ENCODE data around the gene MAP4K4. TPM values are rescaled to one million over a fixed set of nuclear protein-coding genes. Genes with fewer than 3 reads are reported as not detected.

MAP4K4 gene
- total RNA-seq, 4 donors from 2014 or later, result 14.2 to 65.2 (median 29.1) TPM

DNA sequence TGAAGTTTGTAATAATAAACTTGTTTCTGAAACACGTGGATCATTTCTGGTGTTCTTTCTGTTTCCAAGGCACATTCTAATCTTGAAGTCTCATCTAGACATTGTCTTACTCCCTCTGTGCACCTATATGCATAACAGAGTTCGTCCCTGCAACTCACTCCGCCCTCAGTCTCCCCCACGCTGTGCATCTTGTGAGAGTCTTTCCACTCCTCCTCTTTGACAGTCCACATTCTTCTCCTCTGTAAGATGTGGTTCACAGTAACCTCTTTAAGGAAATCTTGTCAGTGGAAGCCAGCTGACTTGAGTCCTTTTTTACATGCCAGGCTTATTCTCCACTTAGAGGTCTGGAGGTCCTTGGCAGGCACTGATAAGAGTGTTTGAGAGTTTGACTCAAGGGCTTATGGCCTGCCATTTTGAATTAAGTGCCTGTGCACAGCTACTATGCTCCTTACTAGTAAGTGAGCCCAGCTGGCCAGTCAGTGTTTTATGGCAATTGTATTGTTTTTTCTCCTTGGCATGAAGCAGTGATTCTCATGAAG lies 185.3 kb downstream of the MAP4K4 start:
- DNase-seq, result no peak
- peaks cover 0 to 31% (median 0%) of the 10 kb centered on the region in 3 donors for H3K36me3 ChIP-seq

DNA sequence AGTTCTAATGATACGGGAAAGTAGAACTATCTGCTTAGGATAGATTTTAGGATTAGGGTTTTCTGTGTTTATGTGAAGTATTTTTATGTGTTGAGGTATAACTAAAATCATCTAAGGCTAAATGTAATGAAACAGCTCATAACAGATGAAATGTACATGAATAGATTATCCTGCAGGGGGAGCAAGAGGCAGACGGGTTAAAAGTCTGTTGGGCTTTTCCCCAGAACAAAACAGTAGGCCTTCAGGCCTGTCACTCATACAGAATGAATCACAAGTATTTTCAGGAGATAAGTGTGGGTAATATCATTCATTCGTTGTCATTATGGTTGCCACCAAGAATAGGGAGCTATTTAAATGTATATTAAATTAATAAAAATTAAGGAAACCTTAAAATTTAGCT lies 186.4 kb downstream of the MAP4K4 start:
- H3K9me3 ChIP-seq, result no peaks in the 10 kb centered on the region
- TF ChIP-seq POLR2A (IDR thresholded peaks at IDR 0.05), result no peak
- TF ChIP-seq, protein P1, sequence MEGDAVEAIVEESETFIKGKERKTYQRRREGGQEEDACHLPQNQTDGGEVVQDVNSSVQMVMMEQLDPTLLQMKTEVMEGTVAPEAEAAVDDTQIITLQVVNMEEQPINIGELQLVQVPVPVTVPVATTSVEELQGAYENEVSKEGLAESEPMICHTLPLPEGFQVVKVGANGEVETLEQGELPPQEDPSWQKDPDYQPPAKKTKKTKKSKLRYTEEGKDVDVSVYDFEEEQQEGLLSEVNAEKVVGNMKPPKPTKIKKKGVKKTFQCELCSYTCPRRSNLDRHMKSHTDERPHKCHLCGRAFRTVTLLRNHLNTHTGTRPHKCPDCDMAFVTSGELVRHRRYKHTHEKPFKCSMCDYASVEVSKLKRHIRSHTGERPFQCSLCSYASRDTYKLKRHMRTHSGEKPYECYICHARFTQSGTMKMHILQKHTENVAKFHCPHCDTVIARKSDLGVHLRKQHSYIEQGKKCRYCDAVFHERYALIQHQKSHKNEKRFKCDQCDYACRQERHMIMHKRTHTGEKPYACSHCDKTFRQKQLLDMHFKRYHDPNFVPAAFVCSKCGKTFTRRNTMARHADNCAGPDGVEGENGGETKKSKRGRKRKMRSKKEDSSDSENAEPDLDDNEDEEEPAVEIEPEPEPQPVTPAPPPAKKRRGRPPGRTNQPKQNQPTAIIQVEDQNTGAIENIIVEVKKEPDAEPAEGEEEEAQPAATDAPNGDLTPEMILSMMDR (IDR thresholded peaks at IDR 0.05), result peak; percentile 12 to 70 (median 54)
- DNase-seq, result no peak

More for the DNA sequence above, 185.3 kb downstream of the MAP4K4 start:
- Histone ChIP-seq H3K4me1 (no peaks in the 10 kb centered on the region), H3K9me3 (no peaks in the 10 kb centered on the region), H3K27ac (no peak overlapping the region), H3K4me3 (no peak overlapping the region), H3K27me3 (no peaks in the 10 kb centered on the region)
- TF ChIP-seq POLR2A (IDR thresholded peaks at IDR 0.05), result no peak
- TF ChIP-seq, protein P1 (IDR thresholded peaks at IDR 0.05), result no peak

DNA sequence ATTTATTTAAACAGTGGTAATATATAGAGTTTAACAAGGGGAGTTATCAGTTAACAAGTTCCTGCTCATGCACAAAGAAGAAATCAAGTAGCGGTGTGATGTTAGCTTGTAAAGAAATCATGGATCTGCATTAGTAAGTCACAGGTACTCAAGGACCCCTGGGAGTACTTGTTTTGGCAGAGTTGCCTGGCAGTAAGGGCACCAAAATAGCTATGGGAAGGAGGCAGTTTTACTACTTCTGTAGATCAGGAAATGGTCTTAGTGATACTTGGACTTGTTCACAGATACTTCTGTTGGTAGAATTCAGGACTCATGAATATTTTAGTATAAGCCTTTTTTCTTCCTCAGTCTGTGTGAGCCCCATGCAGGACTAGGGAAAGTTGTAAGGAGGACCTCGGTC lies 186.9 kb downstream of the MAP4K4 start:
- H3K9me3 ChIP-seq, result no peaks in the 10 kb centered on the region
- no peak overlapping the region for H3K4me3 ChIP-seq
- DNase-seq, result no peak
- no peaks in the 10 kb centered on the region for H3K27me3 ChIP-seq
- H3K36me3 ChIP-seq, result peaks cover 0 to 21% (median 0%) of the 10 kb centered on the region in 3 donors
- no peaks in the 10 kb centered on the region for H3K4me1 ChIP-seq
- TF ChIP-seq, protein P1 (IDR thresholded peaks at IDR 0.05), result no peak
- TF ChIP-seq POLR2A (IDR thresholded peaks at IDR 0.05), result no peak
- H3K27ac ChIP-seq, result no peak overlapping the region

More for the DNA sequence above, 186.4 kb downstream of the MAP4K4 start:
- H3K27ac ChIP-seq, result no peak overlapping the region
- H3K4me3 ChIP-seq, result no peak overlapping the region
- H3K4me1 ChIP-seq, result no peaks in the 10 kb centered on the region
- H3K27me3 ChIP-seq, result no peaks in the 10 kb centered on the region
- H3K36me3 ChIP-seq, result peaks cover 0 to 24% (median 0%) of the 10 kb centered on the region in 3 donors

GRCh38 chr2:101887328-101887727 lies 189.8 kb downstream of the MAP4K4 start:
- H3K36me3 ChIP-seq, result peaks cover 0 to 33% (median 0%) of the 10 kb centered on the region in 3 donors
- H3K27ac ChIP-seq, result no peak overlapping the region
- TF ChIP-seq, protein P1 (IDR thresholded peaks at IDR 0.05), result no peak
- TF ChIP-seq POLR2A (IDR thresholded peaks at IDR 0.05), result no peak
- H3K4me3 ChIP-seq, result no peak overlapping the region
- H3K9me3 ChIP-seq, result no peaks in the 10 kb centered on the region
- no peaks in the 10 kb centered on the region for H3K4me1 ChIP-seq
- DNase-seq, result no peak
- no peaks in the 10 kb centered on the region for H3K27me3 ChIP-seq

- Histone ChIP-seq H3K9me3 (no peaks in the 10 kb centered on the region), H3K27me3 (no peaks in the 10 kb centered on the region), H3K4me1 (no peaks in the 10 kb centered on the region), H3K27ac (no peak overlapping the region), H3K36me3 (peaks cover 0 to 44% (median 0%) of the 10 kb centered on the region in 3 donors), H3K4me3 (no peak overlapping the region)
- DNase-seq, result no peak
- TF ChIP-seq, protein P1 (IDR thresholded peaks at IDR 0.05), result no peak
- no peak for TF ChIP-seq POLR2A (IDR thresholded peaks at IDR 0.05)
These were observed 192.1 kb downstream of the MAP4K4 start for GRCh38 chr2:101889460-101890098.
